Endodermal cell (in vitro differentiated cells): Measurements from ENCODE around the gene DLGAP1. TPM values are rescaled to one million over a fixed set of nuclear protein-coding genes. Genes with fewer than 3 reads are reported as not detected.
A peak's percentile ranks its signal among the peaks of the same experiment; 100 is the strongest.

Experiments used
- DNase-seq: peaks from one replicate; pipeline ENCODE4 v3.0.0-alpha.2; 2017
- H3K27ac ChIP-seq: 2 replicates; pipeline ENCODE4 v1.5.1; 2013; ENCODE audit warnings: mild to moderate bottlenecking, low read depth, low read length, moderate library complexity
- H3K27me3 ChIP-seq: 2 replicates; pipeline ENCODE4 v1.6.1; 2013; ENCODE audit warnings: mild to moderate bottlenecking, low read length, moderate library complexity; ENCODE audit not compliant: insufficient read depth, control insufficient read depth, poor library complexity, severe bottlenecking
- H3K36me3 ChIP-seq: 2 replicates; pipeline ENCODE4 v1.7.0; 2013; ENCODE audit warnings: mild to moderate bottlenecking, low read length, moderate library complexity; ENCODE audit not compliant: control insufficient read depth, insufficient read depth
- H3K4me1 ChIP-seq: one replicate; pipeline ENCODE4 v1.7.0; 2013; ENCODE audit warnings: low read length; ENCODE audit not compliant: control insufficient read depth, insufficient read depth
- H3K4me3 ChIP-seq: 2 replicates; pipeline ENCODE4 v1.5.1; 2013; ENCODE audit warnings: mild to moderate bottlenecking, low read length, moderate library complexity
- H3K9ac ChIP-seq: 2 replicates; pipeline ENCODE4 v1.6.1; 2013; ENCODE audit warnings: mild to moderate bottlenecking, low read length, moderate library complexity; ENCODE audit not compliant: poor library complexity, severe bottlenecking; ENCODE audit errors: extremely low read depth
- H3K9me3 ChIP-seq: 2 replicates; pipeline ENCODE4 v1.6.1; 2013; ENCODE audit warnings: mild to moderate bottlenecking, low read length, moderate library complexity; ENCODE audit not compliant: control insufficient read depth
- H3K27ac Mint-ChIP-seq: 2 replicates; pipeline ENCODE4 v1.8.0; 2020; ENCODE audit warnings: mixed read lengths
- H3K27me3 Mint-ChIP-seq: 2 replicates; pipeline ENCODE4 v1.8.0; 2021; ENCODE audit warnings: mild to moderate bottlenecking, mixed read lengths; ENCODE audit not compliant: insufficient read depth
- H3K36me3 Mint-ChIP-seq: 2 replicates; pipeline ENCODE4 v1.8.0; 2020; ENCODE audit warnings: low read depth, mixed read lengths
- H3K4me1 Mint-ChIP-seq: 2 replicates; pipeline ENCODE4 v1.8.0; 2020; ENCODE audit warnings: mixed read lengths
- H3K4me3 Mint-ChIP-seq: 2 replicates; pipeline ENCODE4 v1.8.0; 2020; ENCODE audit warnings: mild to moderate bottlenecking, moderate library complexity, mixed read lengths
- H3K9me3 Mint-ChIP-seq: 2 replicates; pipeline ENCODE4 v1.8.0; 2020; ENCODE audit warnings: mild to moderate bottlenecking, mixed read lengths
- WGBS, 2 experiments: methylation state at CpG; one replicate each; pipeline versions ENCODE4 v1.1.5 to v1.1.7; 2013; ENCODE audit warnings: missing lambda C conversion rate in 2 of 2, mixed read lengths in 1 of 2; ENCODE audit not compliant: insufficient coverage in 1 of 2, insufficient read length in 1 of 2; 5-methylcytosine and 5-hydroxymethylcytosine counted together
- total RNA-seq, 2 donors: library from RNA; stranded (reverse); fragmentation: NEBNext Ultra II Directional in 1 of 2; extraction: Animal tissue kit (Norgen Biotek cat#: 25700) in 1 of 2; gene quantifications; 2 replicates in 1 of 2; 3 replicates in 1 of 2; pipeline ENCODE4 v1.2.1, GENCODE V29; 2021
- TF ChIP-seq, protein P1 (sequence below): fragments of 200-600 bp; sonication (generic); conservative IDR thresholded peaks from 2 replicates; pipeline ENCODE4 v1.5.0; 2021; ENCODE audit warnings: antibody characterized with exemption, mild to moderate bottlenecking

Gene DLGAP1
- total RNA-seq, 2 donors from 2014 or later, result 11.5 to 21.5 TPM

DNA sequence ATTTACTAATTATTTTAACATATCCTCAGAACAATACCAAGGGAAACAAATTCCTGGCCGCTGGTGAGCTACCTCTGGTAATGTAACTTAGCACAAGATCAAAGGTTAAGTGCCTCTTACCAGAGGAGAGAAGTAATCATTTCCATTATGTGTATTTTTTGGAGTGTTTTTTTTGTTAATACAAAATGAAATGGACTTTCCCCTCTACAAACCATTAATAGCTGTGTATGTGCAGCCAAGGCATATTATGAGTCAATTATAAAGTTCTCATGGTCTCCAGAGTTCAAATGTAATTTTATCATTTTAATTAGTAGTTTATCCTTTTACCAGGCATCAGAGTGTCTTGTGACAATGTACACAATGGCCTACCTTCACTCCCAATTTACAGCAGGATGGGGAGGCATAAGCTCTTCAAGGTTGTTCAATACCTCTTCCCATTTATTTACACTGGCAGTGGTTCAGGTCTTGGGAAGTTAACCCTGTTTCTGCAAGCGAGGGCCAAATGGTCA, 762.9 kb downstream of the DLGAP1 start:
- no peaks in the 10 kb centered on the region for H3K4me1 ChIP-seq
- peak; percentile 29 for DNase-seq
- H3K9me3 ChIP-seq, result peaks cover 9% of the 10 kb centered on the region
- H3K4me3 ChIP-seq, result no peak overlapping the region
- H3K27me3 ChIP-seq, result no peaks in the 10 kb centered on the region
- no peaks in the 10 kb centered on the region for H3K36me3 ChIP-seq
- Mint-ChIP-seq H3K27ac (no peak overlapping the region), H3K36me3 (no peaks in the 10 kb centered on the region), H3K4me1 (peaks cover 14% of the 10 kb centered on the region), H3K4me3 (no peak overlapping the region), H3K9me3 (peaks cover 18% of the 10 kb centered on the region), H3K27me3 (no peaks in the 10 kb centered on the region)
- H3K27ac ChIP-seq, result no peak overlapping the region
- TF ChIP-seq, protein P1, sequence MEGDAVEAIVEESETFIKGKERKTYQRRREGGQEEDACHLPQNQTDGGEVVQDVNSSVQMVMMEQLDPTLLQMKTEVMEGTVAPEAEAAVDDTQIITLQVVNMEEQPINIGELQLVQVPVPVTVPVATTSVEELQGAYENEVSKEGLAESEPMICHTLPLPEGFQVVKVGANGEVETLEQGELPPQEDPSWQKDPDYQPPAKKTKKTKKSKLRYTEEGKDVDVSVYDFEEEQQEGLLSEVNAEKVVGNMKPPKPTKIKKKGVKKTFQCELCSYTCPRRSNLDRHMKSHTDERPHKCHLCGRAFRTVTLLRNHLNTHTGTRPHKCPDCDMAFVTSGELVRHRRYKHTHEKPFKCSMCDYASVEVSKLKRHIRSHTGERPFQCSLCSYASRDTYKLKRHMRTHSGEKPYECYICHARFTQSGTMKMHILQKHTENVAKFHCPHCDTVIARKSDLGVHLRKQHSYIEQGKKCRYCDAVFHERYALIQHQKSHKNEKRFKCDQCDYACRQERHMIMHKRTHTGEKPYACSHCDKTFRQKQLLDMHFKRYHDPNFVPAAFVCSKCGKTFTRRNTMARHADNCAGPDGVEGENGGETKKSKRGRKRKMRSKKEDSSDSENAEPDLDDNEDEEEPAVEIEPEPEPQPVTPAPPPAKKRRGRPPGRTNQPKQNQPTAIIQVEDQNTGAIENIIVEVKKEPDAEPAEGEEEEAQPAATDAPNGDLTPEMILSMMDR, result no peak
- no peak overlapping the region for H3K9ac ChIP-seq
- 80 to 95% methylated on average over 1 to 2 of the region's 2 CpGs for WGBS, 2 experiments

DNA sequence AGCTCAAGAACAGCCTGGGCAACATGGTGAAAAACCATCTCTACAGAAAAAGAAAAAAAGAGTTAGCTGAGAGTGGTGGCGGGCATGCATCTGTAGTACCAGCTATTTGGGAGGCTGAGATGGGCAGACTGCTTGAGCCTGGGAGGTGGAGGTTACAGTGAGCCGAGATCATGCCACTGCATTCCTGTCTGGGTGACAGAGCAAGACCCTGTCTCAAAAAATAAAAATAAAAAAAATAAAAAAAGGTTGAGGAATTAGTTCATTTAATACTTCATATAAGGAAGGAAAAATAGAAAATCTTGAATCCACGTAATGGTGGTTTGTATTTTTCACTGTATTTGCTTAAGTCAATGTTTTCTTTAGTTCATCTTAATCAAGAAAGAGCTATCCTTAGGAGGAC, 763.4 kb downstream of the DLGAP1 start:
- peak; percentile 22 for DNase-seq
- WGBS, 2 experiments, result 92 to 100% methylated on average over 2 of the region's 3 CpGs
- Mint-ChIP-seq H3K4me3 (no peak overlapping the region), H3K36me3 (peaks cover under 1% of the 10 kb centered on the region), H3K9me3 (peaks cover 22% of the 10 kb centered on the region), H3K4me1 (peaks cover 14% of the 10 kb centered on the region), H3K27me3 (no peaks in the 10 kb centered on the region), H3K27ac (no peak overlapping the region)
- H3K9me3 ChIP-seq, result peaks cover 13% of the 10 kb centered on the region
- H3K9ac ChIP-seq, result no peak overlapping the region
- no peak overlapping the region for H3K4me3 ChIP-seq
- no peaks in the 10 kb centered on the region for H3K27me3 ChIP-seq
- H3K36me3 ChIP-seq, result no peaks in the 10 kb centered on the region
- H3K27ac ChIP-seq, result no peak overlapping the region
- no peaks in the 10 kb centered on the region for H3K4me1 ChIP-seq
- TF ChIP-seq, protein P1, result no peak

DNA sequence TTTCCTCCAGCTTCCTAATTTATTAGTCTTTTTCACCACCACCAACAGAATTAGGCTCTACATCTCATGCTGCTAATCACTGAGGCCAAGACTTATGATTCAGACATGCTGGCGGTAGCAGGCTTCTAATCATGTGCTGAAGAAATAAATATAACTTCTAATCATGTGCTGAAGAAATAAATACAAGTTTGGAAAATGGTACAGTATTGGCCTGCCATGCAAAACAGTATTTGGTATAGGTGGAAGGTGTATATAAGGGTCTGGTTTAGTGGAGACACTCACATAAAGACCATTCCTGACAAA, 764.4 kb downstream of the DLGAP1 start:
- H3K4me3 Mint-ChIP-seq, result no peak overlapping the region
- peaks cover 18% of the 10 kb centered on the region for H3K9me3 Mint-ChIP-seq
- no peaks in the 10 kb centered on the region for H3K27me3 Mint-ChIP-seq
- peaks cover 1% of the 10 kb centered on the region for H3K36me3 Mint-ChIP-seq
- WGBS, 2 experiments, result 100% methylated on average over 1 of the region's 1 CpG; no CpG with 5 or more reads in 1 of the 2 experiments
- no peak overlapping the region for H3K27ac Mint-ChIP-seq
- peaks cover 16% of the 10 kb centered on the region for H3K9me3 ChIP-seq
- TF ChIP-seq, protein P1, result no peak
- H3K4me1 ChIP-seq, result no peaks in the 10 kb centered on the region
- no peak overlapping the region for H3K27ac ChIP-seq
- H3K4me1 Mint-ChIP-seq, result peaks cover 14% of the 10 kb centered on the region
- no peak overlapping the region for H3K9ac ChIP-seq
- no peak overlapping the region for H3K4me3 ChIP-seq
- H3K27me3 ChIP-seq, result no peaks in the 10 kb centered on the region
- no peak for DNase-seq
- H3K36me3 ChIP-seq, result no peaks in the 10 kb centered on the region
